ENCODE results near the gene THEM4.

THEM4 gene

GRCh38 chr1:151944126-151944856 lies 35.0 kb upstream of the THEM4 start:
- Histone ChIP-seq H3K4me3 (ENCODE audit: low read length) (no peak overlapping the region), H4K5ac (ENCODE audit: low read length) (no peak overlapping the region), H2BK5ac (ENCODE audit: low read length) (no peak overlapping the region), H3K18ac (ENCODE audit: low read length) (no peak overlapping the region), H3K79me1 (ENCODE audit: low read length) (no peaks in the 10 kb centered on the region), H3K27me3 (ENCODE audit: insufficient read depth, low read length, poor library complexity) (no peaks in the 10 kb centered on the region), H3K36me3 (ENCODE audit: control insufficient read depth, insufficient read depth, low read length) (no peaks in the 10 kb centered on the region), H2AK5ac (ENCODE audit: low read length) (peak overlapping the region; percentile 32), H3K56ac (ENCODE audit: low read length) (no peak overlapping the region), H3K23ac (ENCODE audit: low read length) (no peak overlapping the region), H3K79me2 (ENCODE audit: control insufficient read depth, insufficient read depth, low read length) (no peaks in the 10 kb centered on the region), H3K27ac (ENCODE audit: low read depth, low read length) (no peak overlapping the region), H3K9ac (ENCODE audit: low read length) (no peak overlapping the region), H3K4me2 (ENCODE audit: low read length) (no peak overlapping the region), H3K4me1 (ENCODE audit: control insufficient read depth, low read depth, low read length) (no peaks in the 10 kb centered on the region), H4K8ac (ENCODE audit: low read depth, low read length) (no peak overlapping the region), H2BK120ac (ENCODE audit: low read depth, low read length) (no peak overlapping the region), H2BK15ac (replicated peaks; ENCODE audit: low read depth) (no peak overlapping the region), H3K4ac (ENCODE audit: low read depth, low read length) (no peak overlapping the region)
- no CpG with 5 or more reads among the region's 7 CpGs for WGBS (ENCODE audit: extremely low coverage, insufficient coverage, low lambda C conversion rate)
- DNase-seq, result no peak

- H3K79me2 ChIP-seq (ENCODE audit: control insufficient read depth, insufficient read depth, low read length), result no peaks in the 10 kb centered on the region
- no peak overlapping the region for H3K4ac ChIP-seq (ENCODE audit: low read depth, low read length)
- no peak overlapping the region for H3K18ac ChIP-seq (ENCODE audit: low read length)
- no peak overlapping the region for H3K23ac ChIP-seq (ENCODE audit: low read length)
- H3K27ac ChIP-seq (ENCODE audit: low read depth, low read length), result no peak overlapping the region
- H3K36me3 ChIP-seq (ENCODE audit: control insufficient read depth, insufficient read depth, low read length), result no peaks in the 10 kb centered on the region
- H2BK120ac ChIP-seq (ENCODE audit: low read depth, low read length), result no peak overlapping the region
- no peak overlapping the region for H2BK15ac ChIP-seq (replicated peaks; ENCODE audit: low read depth)
- H3K27me3 ChIP-seq (ENCODE audit: insufficient read depth, low read length, poor library complexity), result no peaks in the 10 kb centered on the region
- H3K9ac ChIP-seq (ENCODE audit: low read length), result no peak overlapping the region
- H3K4me1 ChIP-seq (ENCODE audit: control insufficient read depth, low read depth, low read length), result no peaks in the 10 kb centered on the region
- H4K8ac ChIP-seq (ENCODE audit: low read depth, low read length), result no peak overlapping the region
- no CpG with 5 or more reads among the region's 1 CpG for WGBS (ENCODE audit: extremely low coverage, insufficient coverage, low lambda C conversion rate)
- DNase-seq, result no peak
- no peak overlapping the region for H2AK5ac ChIP-seq (ENCODE audit: low read length)
- H4K5ac ChIP-seq (ENCODE audit: low read length), result no peak overlapping the region
- no peaks in the 10 kb centered on the region for H3K79me1 ChIP-seq (ENCODE audit: low read length)
- H2BK5ac ChIP-seq (ENCODE audit: low read length), result no peak overlapping the region
- H3K4me2 ChIP-seq (ENCODE audit: low read length), result no peak overlapping the region
- H3K4me3 ChIP-seq (ENCODE audit: low read length), result no peak overlapping the region
- H3K56ac ChIP-seq (ENCODE audit: low read length), result no peak overlapping the region
These were observed 34.3 kb upstream of the THEM4 start for GRCh38 chr1:151943591-151943990.

GRCh38 chr1:151942882-151943281 lies 33.6 kb upstream of the THEM4 start:
- H3K79me1 ChIP-seq (ENCODE audit: low read length), result no peaks in the 10 kb centered on the region
- no CpG with 5 or more reads among the region's 1 CpG for WGBS (ENCODE audit: extremely low coverage, insufficient coverage, low lambda C conversion rate)
- no peaks in the 10 kb centered on the region for H3K36me3 ChIP-seq (ENCODE audit: control insufficient read depth, insufficient read depth, low read length)
- no peak overlapping the region for H4K8ac ChIP-seq (ENCODE audit: low read depth, low read length)
- DNase-seq, result no peak
- H2BK15ac ChIP-seq (replicated peaks; ENCODE audit: low read depth), result no peak overlapping the region
- H3K79me2 ChIP-seq (ENCODE audit: control insufficient read depth, insufficient read depth, low read length), result no peaks in the 10 kb centered on the region
- H3K4me3 ChIP-seq (ENCODE audit: low read length), result no peak overlapping the region
- H3K4me2 ChIP-seq (ENCODE audit: low read length), result no peak overlapping the region
- H2BK120ac ChIP-seq (ENCODE audit: low read depth, low read length), result no peak overlapping the region
- no peak overlapping the region for H3K4ac ChIP-seq (ENCODE audit: low read depth, low read length)
- no peak overlapping the region for H4K5ac ChIP-seq (ENCODE audit: low read length)
- no peak overlapping the region for H3K27ac ChIP-seq (ENCODE audit: low read depth, low read length)
- no peak overlapping the region for H2AK5ac ChIP-seq (ENCODE audit: low read length)
- H3K27me3 ChIP-seq (ENCODE audit: insufficient read depth, low read length, poor library complexity), result no peaks in the 10 kb centered on the region
- no peak overlapping the region for H3K18ac ChIP-seq (ENCODE audit: low read length)
- no peak overlapping the region for H3K23ac ChIP-seq (ENCODE audit: low read length)
- no peak overlapping the region for H2BK5ac ChIP-seq (ENCODE audit: low read length)
- H3K56ac ChIP-seq (ENCODE audit: low read length), result no peak overlapping the region
- H3K9ac ChIP-seq (ENCODE audit: low read length), result no peak overlapping the region
- no peaks in the 10 kb centered on the region for H3K4me1 ChIP-seq (ENCODE audit: control insufficient read depth, low read depth, low read length)

GRCh38 chr1:151940541-151940940 lies 31.2 kb upstream of the THEM4 start:
- no peaks in the 10 kb centered on the region for H3K4me1 ChIP-seq (ENCODE audit: control insufficient read depth, low read depth, low read length)
- H3K4me3 ChIP-seq (ENCODE audit: low read length), result no peak overlapping the region
- no peaks in the 10 kb centered on the region for H3K79me1 ChIP-seq (ENCODE audit: low read length)
- no peaks in the 10 kb centered on the region for H3K36me3 ChIP-seq (ENCODE audit: control insufficient read depth, insufficient read depth, low read length)
- H3K27ac ChIP-seq (ENCODE audit: low read depth, low read length), result no peak overlapping the region
- no peak overlapping the region for H2BK15ac ChIP-seq (replicated peaks; ENCODE audit: low read depth)
- H3K56ac ChIP-seq (ENCODE audit: low read length), result no peak overlapping the region
- no peak overlapping the region for H3K4me2 ChIP-seq (ENCODE audit: low read length)
- no peak overlapping the region for H2BK5ac ChIP-seq (ENCODE audit: low read length)
- no peak for DNase-seq
- H3K18ac ChIP-seq (ENCODE audit: low read length), result no peak overlapping the region
- H3K23ac ChIP-seq (ENCODE audit: low read length), result no peak overlapping the region
- no peak overlapping the region for H3K4ac ChIP-seq (ENCODE audit: low read depth, low read length)
- no peak overlapping the region for H2AK5ac ChIP-seq (ENCODE audit: low read length)
- WGBS (ENCODE audit: extremely low coverage, insufficient coverage, low lambda C conversion rate), result no CpG with 5 or more reads among the region's 1 CpG
- no peak overlapping the region for H4K5ac ChIP-seq (ENCODE audit: low read length)
- H3K79me2 ChIP-seq (ENCODE audit: control insufficient read depth, insufficient read depth, low read length), result no peaks in the 10 kb centered on the region
- no peak overlapping the region for H2BK120ac ChIP-seq (ENCODE audit: low read depth, low read length)
- H4K8ac ChIP-seq (ENCODE audit: low read depth, low read length), result no peak overlapping the region
- H3K9ac ChIP-seq (ENCODE audit: low read length), result no peak overlapping the region
- H3K27me3 ChIP-seq (ENCODE audit: insufficient read depth, low read length, poor library complexity), result no peaks in the 10 kb centered on the region

- no peak overlapping the region for H4K8ac ChIP-seq (ENCODE audit: low read depth, low read length)
- H3K27ac ChIP-seq (ENCODE audit: low read depth, low read length), result no peak overlapping the region
- no peaks in the 10 kb centered on the region for H3K79me1 ChIP-seq (ENCODE audit: low read length)
- H3K9ac ChIP-seq (ENCODE audit: low read length), result no peak overlapping the region
- peaks cover 4% of the 10 kb centered on the region for H3K4me1 ChIP-seq (ENCODE audit: control insufficient read depth, low read depth, low read length)
- H2BK5ac ChIP-seq (ENCODE audit: low read length), result no peak overlapping the region
- no peak for DNase-seq
- no peaks in the 10 kb centered on the region for H3K79me2 ChIP-seq (ENCODE audit: control insufficient read depth, insufficient read depth, low read length)
- no peaks in the 10 kb centered on the region for H3K27me3 ChIP-seq (ENCODE audit: insufficient read depth, low read length, poor library complexity)
- no peak overlapping the region for H2AK5ac ChIP-seq (ENCODE audit: low read length)
- no peak overlapping the region for H3K4me2 ChIP-seq (ENCODE audit: low read length)
- no peak overlapping the region for H3K18ac ChIP-seq (ENCODE audit: low read length)
- H3K4me3 ChIP-seq (ENCODE audit: low read length), result no peak overlapping the region
- H2BK15ac ChIP-seq (replicated peaks; ENCODE audit: low read depth), result no peak overlapping the region
- H3K36me3 ChIP-seq (ENCODE audit: control insufficient read depth, insufficient read depth, low read length), result no peaks in the 10 kb centered on the region
- H2BK120ac ChIP-seq (ENCODE audit: low read depth, low read length), result no peak overlapping the region
- H4K5ac ChIP-seq (ENCODE audit: low read length), result no peak overlapping the region
- no peak overlapping the region for H3K4ac ChIP-seq (ENCODE audit: low read depth, low read length)
- no CpG with 5 or more reads among the region's 1 CpG for WGBS (ENCODE audit: extremely low coverage, insufficient coverage, low lambda C conversion rate)
- no peak overlapping the region for H3K56ac ChIP-seq (ENCODE audit: low read length)
- no peak overlapping the region for H3K23ac ChIP-seq (ENCODE audit: low read length)
These were observed 30.5 kb upstream of the THEM4 start for GRCh38 chr1:151939779-151940178.

GRCh38 chr1:151939141-151939540 lies 29.8 kb upstream of the THEM4 start:
- no peak overlapping the region for H3K4me3 ChIP-seq (ENCODE audit: low read length)
- WGBS (ENCODE audit: extremely low coverage, insufficient coverage, low lambda C conversion rate), result no CpG with 5 or more reads among the region's 3 CpGs
- H2AK5ac ChIP-seq (ENCODE audit: low read length), result no peak overlapping the region
- H4K8ac ChIP-seq (ENCODE audit: low read depth, low read length), result no peak overlapping the region
- no peak overlapping the region for H3K4me2 ChIP-seq (ENCODE audit: low read length)
- H2BK120ac ChIP-seq (ENCODE audit: low read depth, low read length), result no peak overlapping the region
- no peak overlapping the region for H3K23ac ChIP-seq (ENCODE audit: low read length)
- no peak overlapping the region for H3K56ac ChIP-seq (ENCODE audit: low read length)
- no peak overlapping the region for H3K4ac ChIP-seq (ENCODE audit: low read depth, low read length)
- H3K79me1 ChIP-seq (ENCODE audit: low read length), result no peaks in the 10 kb centered on the region
- no peak overlapping the region for H3K9ac ChIP-seq (ENCODE audit: low read length)
- no peak overlapping the region for H3K18ac ChIP-seq (ENCODE audit: low read length)
- H3K4me1 ChIP-seq (ENCODE audit: control insufficient read depth, low read depth, low read length), result peaks cover 4% of the 10 kb centered on the region
- no peak overlapping the region for H4K5ac ChIP-seq (ENCODE audit: low read length)
- no peak overlapping the region for H3K27ac ChIP-seq (ENCODE audit: low read depth, low read length)
- H2BK5ac ChIP-seq (ENCODE audit: low read length), result no peak overlapping the region
- no peaks in the 10 kb centered on the region for H3K27me3 ChIP-seq (ENCODE audit: insufficient read depth, low read length, poor library complexity)
- no peak overlapping the region for H2BK15ac ChIP-seq (replicated peaks; ENCODE audit: low read depth)
- no peaks in the 10 kb centered on the region for H3K79me2 ChIP-seq (ENCODE audit: control insufficient read depth, insufficient read depth, low read length)
- DNase-seq, result no peak
- no peaks in the 10 kb centered on the region for H3K36me3 ChIP-seq (ENCODE audit: control insufficient read depth, insufficient read depth, low read length)
